ENCODE data around the gene MYRIP.

MYRIP gene

GRCh38 chr3:40264451-40264850 is 455.0 kb downstream of the MYRIP start:
- Histone ChIP-seq H3F3A (ENCODE audit: control insufficient read depth, insufficient read depth) (no peaks in the 10 kb centered on the region), H4K20me1 (ENCODE audit: control insufficient read depth, insufficient read depth, low read depth, low read length) (no peaks in the 10 kb centered on the region), H3K27me3 (ENCODE audit: control insufficient read depth, low read length) (no peaks in the 10 kb centered on the region; the same call in 1 of the 2 replicates), H3K36me3 (ENCODE audit: control insufficient read depth, low read length) (no peaks in the 10 kb centered on the region), H3K27ac (ENCODE audit: low read depth, low read length) (no peak overlapping the region), H3K9me2 (replicated peaks; ENCODE audit: control insufficient read depth, low read length) (no peaks in the 10 kb centered on the region), H3K4me1 (ENCODE audit: control insufficient read depth, low read length) (no peaks in the 10 kb centered on the region), H3K4me2 (ENCODE audit: low read length) (no peak overlapping the region), H3K9me3 (ENCODE audit: control insufficient read depth, insufficient read depth, low read length) (no peaks in the 10 kb centered on the region), H3K79me2 (ENCODE audit: control insufficient read depth, low read length) (no peaks in the 10 kb centered on the region), H3K4me3 (ENCODE audit: low read length) (no peak overlapping the region)
- no peak for TF ChIP-seq CTCF (IDR thresholded peaks at IDR 0.05; ENCODE audit: low read depth, low read length, poor library complexity, severe bottlenecking)
- TF ChIP-seq EZH2phosphoT487 (IDR thresholded peaks at IDR 0.05; ENCODE audit: borderline replicate concordance, low read length), result no peak

GRCh38 chr3:40265181-40265580 is 455.8 kb downstream of the MYRIP start:
- Histone ChIP-seq H3F3A (ENCODE audit: control insufficient read depth, insufficient read depth) (no peaks in the 10 kb centered on the region), H3K36me3 (ENCODE audit: control insufficient read depth, low read length) (no peaks in the 10 kb centered on the region), H3K9me3 (ENCODE audit: control insufficient read depth, insufficient read depth, low read length) (no peaks in the 10 kb centered on the region), H4K20me1 (ENCODE audit: control insufficient read depth, insufficient read depth, low read depth, low read length) (no peaks in the 10 kb centered on the region), H3K27ac (ENCODE audit: low read depth, low read length) (no peak overlapping the region), H3K79me2 (ENCODE audit: control insufficient read depth, low read length) (no peaks in the 10 kb centered on the region), H3K4me1 (ENCODE audit: control insufficient read depth, low read length) (no peaks in the 10 kb centered on the region), H3K9me2 (replicated peaks; ENCODE audit: control insufficient read depth, low read length) (no peaks in the 10 kb centered on the region), H3K4me3 (ENCODE audit: low read length) (no peak overlapping the region), H3K4me2 (ENCODE audit: low read length) (no peak overlapping the region), H3K27me3 (ENCODE audit: control insufficient read depth, low read length) (no peaks in the 10 kb centered on the region; the same call in 1 of the 2 replicates)
- no peak for TF ChIP-seq EZH2phosphoT487 (IDR thresholded peaks at IDR 0.05; ENCODE audit: borderline replicate concordance, low read length)

DNA sequence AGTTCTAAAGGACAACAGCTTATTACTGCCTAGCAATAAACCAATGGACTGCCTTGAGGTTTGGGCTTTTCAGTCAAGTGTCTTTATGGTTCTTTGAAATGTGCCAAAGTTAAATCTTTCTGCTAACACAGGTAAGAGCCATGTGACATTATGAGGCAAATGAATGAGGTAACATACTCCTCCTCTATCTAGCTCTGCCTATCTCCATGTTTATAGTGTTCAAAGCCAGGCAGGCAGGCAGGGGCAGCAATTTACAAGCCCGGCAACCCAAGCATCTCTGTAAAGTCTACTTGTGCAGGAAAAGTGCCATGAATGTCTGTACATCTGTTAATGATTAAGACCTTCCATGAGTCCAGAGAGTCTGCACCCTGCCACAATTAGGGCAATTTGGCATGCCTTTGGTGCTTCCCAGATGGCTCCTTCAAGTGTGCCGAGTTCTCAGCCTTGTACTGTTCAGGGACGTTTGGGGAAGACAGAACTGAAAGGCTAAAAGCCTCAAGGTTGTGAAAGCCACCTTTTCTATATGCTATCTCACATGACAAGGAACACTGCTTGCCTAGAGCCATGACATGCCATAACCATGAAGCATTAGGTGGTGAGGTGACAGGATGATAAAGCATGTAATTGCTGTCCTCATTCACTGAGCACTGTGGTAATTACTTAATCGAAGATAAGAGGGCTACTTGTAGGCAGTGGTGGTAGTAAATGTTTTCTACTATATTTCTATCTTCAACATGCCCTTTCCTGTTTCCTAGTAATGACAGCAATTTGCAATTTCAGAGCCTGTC is 458.7 kb downstream of the MYRIP start:
- no peaks in the 10 kb centered on the region for H3K79me2 ChIP-seq (ENCODE audit: control insufficient read depth, low read length)
- no peaks in the 10 kb centered on the region for H3K9me3 ChIP-seq (ENCODE audit: control insufficient read depth, insufficient read depth, low read length)
- no peak overlapping the region for H3K4me3 ChIP-seq (ENCODE audit: low read length)
- no peak overlapping the region for H3K27ac ChIP-seq (ENCODE audit: low read depth, low read length)
- no peaks in the 10 kb centered on the region; the same call in 1 of the 2 replicates for H3K27me3 ChIP-seq (ENCODE audit: control insufficient read depth, low read length)
- H4K20me1 ChIP-seq (ENCODE audit: control insufficient read depth, insufficient read depth, low read depth, low read length), result no peaks in the 10 kb centered on the region
- no peak for TF ChIP-seq EZH2phosphoT487 (IDR thresholded peaks at IDR 0.05; ENCODE audit: borderline replicate concordance, low read length)
- TF ChIP-seq CTCF (IDR thresholded peaks at IDR 0.05; ENCODE audit: low read depth, low read length, poor library complexity, severe bottlenecking), result no peak
- no peak overlapping the region for H3K4me2 ChIP-seq (ENCODE audit: low read length)
- no peaks in the 10 kb centered on the region for H3F3A ChIP-seq (ENCODE audit: control insufficient read depth, insufficient read depth)
- no peaks in the 10 kb centered on the region for H3K4me1 ChIP-seq (ENCODE audit: control insufficient read depth, low read length)
- H3K36me3 ChIP-seq (ENCODE audit: control insufficient read depth, low read length), result no peaks in the 10 kb centered on the region
- H3K9me2 ChIP-seq (replicated peaks; ENCODE audit: control insufficient read depth, low read length), result no peaks in the 10 kb centered on the region

- H3K79me2 ChIP-seq (ENCODE audit: control insufficient read depth, low read length), result no peaks in the 10 kb centered on the region
- no peaks in the 10 kb centered on the region for H3K9me2 ChIP-seq (replicated peaks; ENCODE audit: control insufficient read depth, low read length)
- H3F3A ChIP-seq (ENCODE audit: control insufficient read depth, insufficient read depth), result no peaks in the 10 kb centered on the region
- H3K4me2 ChIP-seq (ENCODE audit: low read length), result no peak overlapping the region
- no peaks in the 10 kb centered on the region for H3K36me3 ChIP-seq (ENCODE audit: control insufficient read depth, low read length)
- no peaks in the 10 kb centered on the region for H4K20me1 ChIP-seq (ENCODE audit: control insufficient read depth, insufficient read depth, low read depth, low read length)
- H3K27me3 ChIP-seq (ENCODE audit: control insufficient read depth, low read length), result no peaks in the 10 kb centered on the region; the same call in 1 of the 2 replicates
- no peaks in the 10 kb centered on the region for H3K9me3 ChIP-seq (ENCODE audit: control insufficient read depth, insufficient read depth, low read length)
- TF ChIP-seq EZH2phosphoT487 (IDR thresholded peaks at IDR 0.05; ENCODE audit: borderline replicate concordance, low read length) (no peak), CTCF (IDR thresholded peaks at IDR 0.05; ENCODE audit: low read depth, low read length, poor library complexity, severe bottlenecking) (no peak)
- H3K27ac ChIP-seq (ENCODE audit: low read depth, low read length), result no peak overlapping the region
- no peaks in the 10 kb centered on the region for H3K4me1 ChIP-seq (ENCODE audit: control insufficient read depth, low read length)
- no peak overlapping the region for H3K4me3 ChIP-seq (ENCODE audit: low read length)
Observed at GRCh38 chr3:40268802-40269524, 459.6 kb downstream of the MYRIP start.

Measured in DOHH2 (cell line).